SK-N-MC (cell line): ENCODE data around the gene PCED1B.

Source experiments
- EZH2 ChIP-seq: fragments of 200-600 bp; sonication (generic); IDR thresholded peaks from one replicate; pipeline ENCODE4 v1.6.1; 2017; ENCODE audit warnings: antibody characterized with exemption
- POLR2AphosphoS5 ChIP-seq: IDR thresholded peaks from 2 replicates; pipeline ENCODE4 v1.6.1; 2012; ENCODE audit warnings: mild to moderate bottlenecking, low read depth, low read length, borderline replicate concordance

DNA sequence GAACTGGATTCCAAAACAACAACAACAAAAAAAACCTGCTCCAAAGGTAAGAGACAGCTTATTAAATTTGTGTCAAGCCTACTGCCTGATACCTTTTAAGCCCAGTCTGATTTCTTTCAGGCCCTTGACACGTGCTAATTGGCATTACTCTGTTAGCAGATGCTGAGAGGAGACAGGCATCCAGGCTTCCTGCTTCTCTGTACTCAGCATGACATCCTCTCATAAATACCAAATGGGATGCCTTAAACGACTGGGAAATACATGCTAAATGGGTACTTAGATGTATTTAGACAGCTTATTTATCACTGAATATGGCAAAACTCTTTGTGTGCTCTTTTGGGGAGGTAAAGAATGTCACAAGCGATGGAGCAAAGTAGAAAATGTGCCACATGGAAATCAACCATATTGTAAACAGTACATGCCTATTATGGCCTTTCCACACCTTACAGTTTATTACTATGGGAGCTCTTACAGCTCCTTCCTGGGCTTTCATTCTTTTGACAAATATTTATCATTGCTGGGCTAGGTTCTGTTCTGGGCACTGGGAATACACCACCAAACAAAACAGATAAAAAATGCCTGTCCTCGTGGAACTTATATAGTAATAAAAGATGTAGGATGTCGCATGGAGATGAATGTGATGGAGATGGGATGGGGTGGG lies 11.5 kb upstream of the PCED1B start:
- TF ChIP-seq EZH2 (no peak), POLR2AphosphoS5 (no peak; the same call in 1 of the 2 replicates)
